Aorta (tissue), 5 donors: ENCODE measurements around the gene KNDC1. TPM values are rescaled to one million over a fixed set of nuclear protein-coding genes. Genes with fewer than 3 reads are reported as not detected.
"Not testable (repeated sequence)": the region's sequence is repeated elsewhere in the genome, so short reads cannot be mapped to it uniquely, and the experiment has no call there.

Source experiments
- ATAC-seq: fragments of 200-7000 bp; cut with Tn5 transposase; one replicate; pipeline ENCODE4 v1.9.1; 2022; ENCODE audit warnings: moderate library complexity; ENCODE audit not compliant: low FRiP score
- DNase-seq, 2 donors: peaks; one replicate each; pipeline ENCODE4 v3.0.0-alpha.2; 2020
- H3K27ac ChIP-seq, 2 donors: one replicate each; pipeline ENCODE4 v1.5.1; 2013; ENCODE audit warnings: low read length in 2 of 2, mild to moderate bottlenecking in 2 of 2, moderate library complexity in 2 of 2, control low read depth in 1 of 2, inconsistent platforms in 1 of 2, low read depth in 1 of 2
- H3K27me3 ChIP-seq, 2 donors: one replicate each; pipeline ENCODE4 v1.6.1; 2013; ENCODE audit warnings: control low read depth in 1 of 2, low read length in 1 of 2, mild to moderate bottlenecking in 1 of 2, moderate library complexity in 1 of 2; ENCODE audit not compliant: insufficient read depth in 2 of 2, control insufficient read depth in 1 of 2
- H3K36me3 ChIP-seq, 2 donors: one replicate each; pipeline ENCODE4 v1.6.1; 2013; ENCODE audit warnings: control low read depth in 1 of 2, low read length in 1 of 2, mild to moderate bottlenecking in 1 of 2; ENCODE audit not compliant: insufficient read depth in 2 of 2, control insufficient read depth in 1 of 2
- H3K4me1 ChIP-seq, 2 donors: one replicate each; pipeline ENCODE4 v1.6.1; 2013; ENCODE audit warnings: low read length in 2 of 2, control low read depth in 1 of 2, mild to moderate bottlenecking in 1 of 2, moderate library complexity in 1 of 2; ENCODE audit not compliant: insufficient read depth in 2 of 2, control insufficient read depth in 1 of 2
- H3K4me3 ChIP-seq, 2 donors: one replicate each; pipeline ENCODE4 v1.5.1; 2013; ENCODE audit warnings: low read length in 2 of 2, control low read depth in 1 of 2, mild to moderate bottlenecking in 1 of 2
- H3K9me3 ChIP-seq: one replicate; pipeline ENCODE4 v1.6.1; 2013; ENCODE audit warnings: mild to moderate bottlenecking, low read length; ENCODE audit not compliant: control insufficient read depth
- WGBS, 2 donors: extraction: QIAGEN DNeasy Blood & Tissue Kit; methylation state at CpG; one replicate each; pipeline ENCODE4 v1.1.7; 2013; 5-methylcytosine and 5-hydroxymethylcytosine counted together
- intact Hi-C, 2 donors: fragments of 100-400 bp; cut with DNase I; formaldehyde crosslinking; loops; one replicate each; pipeline versions ENCODE4 v1.14.2 to v1.15.0; 2022
- polyA plus RNA-seq, 2 donors: library from polyadenylated mRNA; stranded (reverse); fragments of 200-250 nt; gene quantifications; one replicate each; pipeline ENCODE4 v1.2.3, GENCODE V29; 2013
- total RNA-seq, 2 donors: library from RNA; stranded (reverse); fragmentation: NEBNext Ultra II Directional; extraction: Animal tissue kit (Norgen Biotek cat#: 25700); gene quantifications; one replicate each; pipeline ENCODE4 v1.2.1, GENCODE V29; 2021
- donor health status: healthy with polysubstance abuse.
- donor health status: Bipolar disorder and iron deficiency.
- donor health status: DM: no; HTN: no; CAD: no.
- donor health status: DM: no; HTN: no; CAD: no.
- donor health status: DM: yes; HTN: yes; CAD: no.

KNDC1 gene
- total and polyA plus RNA-seq, 4 donors: 0.05 to 0.36 (median 0.19) TPM

DNA sequence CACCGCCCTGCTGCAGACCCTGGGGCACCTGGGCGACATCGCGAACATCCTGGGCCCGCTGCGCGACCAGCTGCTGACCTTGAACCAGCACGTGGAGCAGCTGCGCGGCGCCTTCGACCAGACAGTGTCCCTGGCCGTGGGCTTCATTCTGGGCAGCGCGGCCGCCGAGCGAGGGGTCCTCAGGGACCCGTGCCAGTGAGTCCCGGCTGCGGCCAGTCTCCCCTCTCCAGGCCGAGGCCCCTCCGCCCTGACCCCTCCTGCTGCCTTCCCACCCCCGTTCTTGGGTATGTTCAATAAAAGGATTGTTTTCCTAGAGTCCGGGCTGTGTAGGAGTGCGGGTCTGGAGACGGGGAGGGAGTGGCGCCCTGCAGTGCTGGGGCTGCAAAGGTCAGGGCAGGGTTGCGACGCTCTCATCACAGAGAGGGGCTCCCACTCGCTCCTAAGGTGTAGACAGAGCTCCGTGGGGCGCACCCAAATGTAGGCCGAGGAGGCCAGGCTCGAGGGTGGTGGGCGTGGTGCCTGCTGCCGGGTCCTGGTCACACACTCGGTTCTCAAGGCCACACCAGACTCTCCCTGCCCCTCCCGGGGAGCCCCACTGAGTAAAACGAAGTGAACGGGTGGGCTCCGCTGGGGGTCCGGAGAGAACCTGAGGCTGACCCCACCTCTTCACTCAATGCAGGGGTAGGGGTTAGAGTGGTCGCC lies 71.4 kb downstream of the KNDC1 start:
- Histone ChIP-seq H3K27me3 (no peaks in the 10 kb centered on the region), H3K36me3 (no peaks in the 10 kb centered on the region), H3K27ac (no peak overlapping the region), H3K9me3 (no peaks in the 10 kb centered on the region), H3K4me3 (no peak overlapping the region), H3K4me1 (no peaks in the 10 kb centered on the region)
- DNase-seq (no peak), ATAC-seq (no peak)
- 18 to 24% methylated on average over 41 to 44 of the region's 44 CpGs for WGBS, 2 donors
- intact Hi-C loops: no loop called here

DNA sequence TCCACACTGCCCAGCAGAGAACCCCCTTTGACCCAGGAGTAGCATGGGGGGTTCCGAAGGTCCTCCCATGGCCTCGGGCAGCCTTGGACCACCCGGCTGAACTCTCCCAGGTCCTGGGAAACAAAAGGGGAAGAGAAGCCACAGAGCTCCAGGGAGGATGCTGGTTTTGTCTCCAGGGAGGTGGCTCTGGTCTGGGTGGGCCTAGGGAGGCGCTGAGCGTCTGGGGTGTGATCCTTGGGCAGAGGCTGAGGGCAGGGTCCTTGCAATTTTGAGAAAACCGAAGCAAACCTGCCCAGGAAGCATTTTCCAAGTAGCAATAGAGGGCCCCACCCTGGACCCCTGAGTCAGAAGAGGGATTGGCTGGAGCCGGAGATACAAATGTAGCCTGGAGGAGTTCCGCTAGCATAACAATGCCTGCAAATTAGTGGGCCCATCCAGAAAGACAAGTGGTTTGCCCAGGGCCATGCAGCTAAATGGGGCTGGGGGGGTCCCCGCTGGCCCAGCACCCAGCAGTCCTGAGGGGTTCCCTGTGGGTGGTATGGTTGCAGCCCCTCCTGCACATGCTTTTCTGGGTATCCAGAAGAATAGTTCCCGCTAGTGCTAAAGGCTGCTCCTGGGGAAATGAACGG lies 72.0 kb downstream of the KNDC1 start:
- WGBS, 2 donors: 43 to 47% methylated on average over 11 of the region's 11 CpGs
- no peak for DNase-seq

DNA sequence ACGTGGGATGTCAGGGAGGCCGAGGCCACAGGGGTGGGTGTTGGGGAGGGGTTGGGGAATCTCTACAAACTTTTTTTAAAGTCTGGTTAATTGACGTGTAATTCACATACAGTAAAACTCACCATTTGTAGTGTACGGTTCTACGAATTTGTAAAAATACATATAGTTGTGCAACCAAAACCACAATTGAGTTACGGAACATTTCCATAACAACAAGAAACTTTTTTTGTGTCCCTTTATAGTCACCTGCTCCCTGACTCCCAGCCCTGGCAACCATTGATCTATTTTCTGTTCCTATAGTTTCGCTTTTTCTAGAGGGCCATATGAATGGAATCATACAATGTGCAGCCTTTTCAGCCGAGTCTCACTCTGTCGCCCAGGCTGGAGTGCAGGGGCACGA lies 74.8 kb downstream of the KNDC1 start:
- WGBS, 2 donors: 57 to 61% methylated on average over 8 of the region's 10 CpGs
- H3K4me1 ChIP-seq, H3K36me3 ChIP-seq, H3K4me3 ChIP-seq, intact Hi-C loops, H3K27me3 ChIP-seq, DNase-seq, H3K9me3 ChIP-seq, H3K27ac ChIP-seq, ATAC-seq: not testable (repeated sequence)

More for the DNA sequence above, 72.0 kb downstream of the KNDC1 start:
- Histone ChIP-seq H3K9me3 (no peaks in the 10 kb centered on the region), H3K4me3 (no peak overlapping the region), H3K36me3 (no peaks in the 10 kb centered on the region), H3K27me3 (no peaks in the 10 kb centered on the region), H3K4me1 (no peaks in the 10 kb centered on the region), H3K27ac (no peak overlapping the region)
- intact Hi-C loops: no loop called here
- ATAC-seq: no peak

DNA sequence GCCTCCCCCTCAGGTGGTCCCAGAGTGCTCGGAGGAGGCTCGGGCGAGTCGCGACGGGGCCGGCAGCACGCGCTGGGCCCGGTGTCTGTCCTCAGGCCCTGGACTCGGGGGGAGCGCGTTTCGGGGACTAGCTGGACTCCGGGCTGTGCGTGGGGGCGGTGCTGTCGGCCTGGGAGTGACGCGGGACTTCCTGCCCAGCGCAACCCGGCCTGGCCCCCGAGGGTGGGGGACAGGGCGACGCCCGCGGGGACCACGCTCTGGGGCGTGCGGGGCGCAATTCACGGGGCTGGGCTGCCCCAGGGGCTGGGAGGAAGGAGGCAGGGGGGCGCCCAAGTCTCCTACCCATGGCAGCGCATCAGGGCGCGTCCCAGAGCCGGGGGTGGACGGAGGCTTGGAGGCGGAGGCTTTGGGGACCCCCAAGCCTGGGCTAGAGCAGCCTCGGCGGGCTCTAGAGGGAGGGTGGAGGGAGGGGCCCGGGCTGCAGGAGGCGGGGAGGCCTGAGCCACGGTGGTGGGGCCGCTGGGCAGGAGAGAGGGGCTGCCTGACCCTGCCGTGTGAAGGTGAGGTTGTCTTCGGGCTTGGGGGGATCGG lies 75.3 kb downstream of the KNDC1 start:
- H3K4me3 ChIP-seq: no peak overlapping the region
- intact Hi-C loops: no loop called here
- no peaks in the 10 kb centered on the region for H3K27me3 ChIP-seq
- H3K36me3 ChIP-seq: no peaks in the 10 kb centered on the region
- H3K9me3 ChIP-seq: no peaks in the 10 kb centered on the region
- 3% methylated on average over 42 to 48 of the region's 48 CpGs for WGBS, 2 donors
- H3K4me1 ChIP-seq: no peaks in the 10 kb centered on the region
- no peak overlapping the region for H3K27ac ChIP-seq
- DNase-seq: peak in 1 of 2 donors; percentile 71
- no peak for ATAC-seq

- Histone ChIP-seq H3K27me3 (no peaks in the 10 kb centered on the region), H3K36me3 (no peaks in the 10 kb centered on the region), H3K4me1 (no peaks in the 10 kb centered on the region), H3K4me3 (no peak overlapping the region), H3K9me3 (no peaks in the 10 kb centered on the region), H3K27ac (no peak overlapping the region)
- WGBS, 2 donors: 2 to 3% methylated on average over 16 to 18 of the region's 18 CpGs
- no peak for DNase-seq
- intact Hi-C loops: no loop called here
- no peak for ATAC-seq
Observed at GRCh38 chr10:133235932-133236331, 75.9 kb downstream of the KNDC1 start.

GRCh38 chr10:133236401-133237240 lies 76.6 kb downstream of the KNDC1 start:
- ATAC-seq (no peak), DNase-seq (no peak)
- no peaks in the 10 kb centered on the region for H3K36me3 ChIP-seq
- WGBS, 2 donors: 1% methylated on average over 82 to 103 of the region's 103 CpGs
- no peak overlapping the region for H3K27ac ChIP-seq
- no peaks in the 10 kb centered on the region for H3K4me1 ChIP-seq
- H3K27me3 ChIP-seq: no peaks in the 10 kb centered on the region
- H3K4me3 ChIP-seq: no peak overlapping the region
- intact Hi-C loops: no loop called here
- no peaks in the 10 kb centered on the region for H3K9me3 ChIP-seq

GRCh38 chr10:133237241-133237587 lies 77.2 kb downstream of the KNDC1 start:
- Histone ChIP-seq H3K27me3 (no peaks in the 10 kb centered on the region), H3K27ac (no peak overlapping the region), H3K36me3 (no peaks in the 10 kb centered on the region), H3K4me1 (no peaks in the 10 kb centered on the region), H3K9me3 (no peaks in the 10 kb centered on the region), H3K4me3 (no peak overlapping the region)
- 2% methylated on average over 25 to 32 of the region's 32 CpGs for WGBS, 2 donors
- ATAC-seq: peak; percentile 15
- intact Hi-C loops: no loop called here
- DNase-seq: no peak

GRCh38 chr10:133237588-133238465 lies 77.8 kb downstream of the KNDC1 start, which contains the start of gene VENTX:
Gene VENTX (plus strand): TSS chr10:133237855. CDS start chr10:133237915, 60 bp downstream.
- DNase-seq (no peak), ATAC-seq (no peak)
- Histone ChIP-seq H3K4me1 (no peaks in the 10 kb centered on the region), H3K9me3 (no peaks in the 10 kb centered on the region), H3K4me3 (no peak within 1 kb of the TSS), H3K27me3 (no peaks in the 10 kb centered on the region), H3K36me3 (no peaks in the 10 kb centered on the region), H3K27ac (no peak within 1 kb of the TSS)
- 2 to 5% methylated on average over 58 to 60 of the region's 60 CpGs for WGBS, 2 donors
- intact Hi-C loops: no loop called here
